Stimulated activated CD4-positive, alpha-beta T cell treated with anti-CD3 and anti-CD28 coated beads, Interleukin-2, amount 100 ng/mL, for 4 hours (primary cell): ENCODE data around the gene VDAC1.
"Not testable (repeated sequence)": the region's sequence is repeated elsewhere in the genome, so short reads cannot be mapped to it uniquely, and the experiment has no call there.

Experiments
- DNase-seq: peaks from one replicate; pipeline ENCODE4 v3.0.0-alpha.2; 2020; ENCODE audit warnings: low read depth

The VDAC1 gene

DNA sequence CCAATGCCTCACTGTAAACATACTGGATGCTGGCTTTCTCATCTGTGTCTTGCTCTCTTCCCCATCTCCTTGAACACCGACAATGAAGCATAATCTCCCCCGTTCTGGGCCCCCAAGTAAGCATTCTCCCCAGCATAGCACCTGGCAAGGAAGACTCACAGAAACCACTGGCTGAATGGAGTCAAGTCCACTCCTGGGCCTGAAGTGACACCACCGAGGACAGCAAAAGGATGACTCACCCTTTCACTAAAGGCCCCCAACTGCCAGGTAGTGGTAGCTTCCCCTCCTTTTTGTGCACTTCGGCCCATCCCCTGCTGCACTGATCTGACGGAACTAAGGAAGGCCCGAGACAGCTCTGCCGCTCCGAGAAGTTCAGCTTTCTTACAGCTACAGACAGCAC, 9.4 kb downstream of the VDAC1 start:
- no peak for DNase-seq

- no peak for DNase-seq
Measured at GRCh38 chr5:133994990-133995333, 9.8 kb downstream of the VDAC1 start.

DNA sequence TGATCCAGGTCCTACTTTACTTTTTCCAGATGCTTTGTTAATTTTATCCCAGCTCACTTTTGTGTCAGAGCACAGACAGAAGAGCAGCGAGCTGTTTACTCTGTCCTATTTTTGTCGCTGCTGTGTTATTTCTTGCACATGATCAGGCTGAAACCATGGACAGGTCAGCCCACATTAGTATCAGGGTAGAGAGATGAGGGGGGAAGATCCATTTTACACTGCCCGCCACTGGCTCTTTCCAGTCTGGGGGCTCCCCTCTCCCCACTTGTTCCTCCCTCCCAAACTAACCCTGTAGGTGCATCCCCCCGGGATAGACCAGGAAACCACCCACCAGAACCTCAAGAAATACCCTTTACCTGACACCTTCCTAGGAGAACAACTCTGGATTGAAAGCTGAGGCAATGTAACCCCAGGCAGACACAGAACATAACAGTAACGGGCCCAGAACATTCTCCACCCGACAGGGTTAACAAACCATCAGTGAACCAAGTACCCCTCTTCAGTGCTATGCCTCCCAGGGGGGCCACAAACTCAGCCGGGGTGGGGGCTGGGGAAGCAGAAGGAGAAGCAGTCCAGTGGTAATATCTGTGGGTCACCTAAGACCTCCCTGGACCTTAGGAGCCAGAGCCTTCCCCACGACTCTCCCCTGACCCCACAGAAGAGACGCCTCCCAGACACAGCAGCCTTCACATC, 10.3 kb downstream of the VDAC1 start:
- no peak for DNase-seq

- no peak for DNase-seq
Measured at GRCh38 chr5:133993185-133993936, 11.4 kb downstream of the VDAC1 start.

DNA sequence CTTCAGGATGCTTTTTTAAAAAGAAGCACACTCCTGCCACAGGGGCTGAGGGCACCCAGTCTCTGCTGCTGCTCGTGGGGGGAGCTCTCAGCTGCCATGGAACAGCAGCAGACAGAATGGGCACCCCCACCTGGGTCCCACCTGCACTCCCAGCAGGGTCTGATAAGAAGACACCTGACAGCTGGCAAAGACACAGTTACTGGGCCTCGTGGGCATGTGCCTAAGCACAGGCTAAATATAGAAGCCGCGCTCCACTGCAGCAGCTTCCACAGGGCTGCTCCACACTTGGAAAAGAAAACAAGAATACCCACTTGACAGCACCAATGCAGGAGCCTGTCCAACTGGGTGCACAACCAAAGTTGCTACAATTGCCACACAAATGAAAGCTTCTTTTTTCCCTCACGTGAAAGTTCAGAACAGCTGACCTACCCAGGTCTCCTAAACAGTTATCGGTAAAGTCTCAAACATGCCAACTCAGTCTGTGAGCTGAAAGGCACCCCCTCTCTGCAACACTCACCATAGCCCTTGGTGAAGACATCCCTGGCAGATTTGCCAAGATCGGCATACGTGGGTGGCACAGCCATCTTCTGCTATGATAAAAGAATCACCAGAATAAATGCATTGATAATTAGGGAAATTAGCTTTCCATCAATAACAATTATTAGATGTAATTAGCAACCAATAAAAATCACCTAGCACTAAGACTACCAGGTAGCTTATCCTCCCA, 12.2 kb downstream of the VDAC1 start:
- no peak for DNase-seq

DNA sequence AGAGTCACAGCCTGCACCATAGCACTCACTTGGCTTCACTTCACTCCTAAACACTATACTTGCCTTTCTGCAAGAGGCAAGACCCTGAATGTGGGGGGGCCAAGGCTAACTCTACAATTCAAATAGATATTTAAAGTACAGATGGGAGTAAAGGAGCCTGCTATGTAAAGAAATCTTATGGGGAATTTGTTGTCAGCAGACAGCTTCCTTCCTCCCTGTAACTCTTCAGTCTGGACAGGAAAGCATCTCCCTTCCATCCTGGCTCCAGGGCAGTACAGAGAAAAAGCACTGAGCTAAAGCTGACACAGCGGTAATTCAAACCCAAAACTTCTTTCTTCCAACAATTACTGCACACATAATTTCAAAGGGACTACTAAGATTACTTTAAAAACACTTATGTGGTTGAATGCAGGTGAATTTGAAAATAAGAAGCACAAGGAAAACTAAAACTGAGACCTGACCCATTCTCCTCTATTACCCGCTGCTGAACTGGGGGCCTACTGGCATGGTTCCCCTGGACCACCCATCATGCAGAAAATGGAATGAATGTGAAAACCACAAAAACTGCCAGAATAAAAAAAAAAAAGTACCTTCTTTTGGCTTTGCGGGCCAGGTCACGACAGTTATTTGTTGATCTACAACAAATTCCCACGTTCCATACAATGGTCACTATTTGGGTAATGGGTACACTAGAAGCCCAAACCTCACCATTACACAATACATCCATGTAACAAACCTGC, 13.4 kb downstream of the VDAC1 start:
- no peak for DNase-seq

DNA sequence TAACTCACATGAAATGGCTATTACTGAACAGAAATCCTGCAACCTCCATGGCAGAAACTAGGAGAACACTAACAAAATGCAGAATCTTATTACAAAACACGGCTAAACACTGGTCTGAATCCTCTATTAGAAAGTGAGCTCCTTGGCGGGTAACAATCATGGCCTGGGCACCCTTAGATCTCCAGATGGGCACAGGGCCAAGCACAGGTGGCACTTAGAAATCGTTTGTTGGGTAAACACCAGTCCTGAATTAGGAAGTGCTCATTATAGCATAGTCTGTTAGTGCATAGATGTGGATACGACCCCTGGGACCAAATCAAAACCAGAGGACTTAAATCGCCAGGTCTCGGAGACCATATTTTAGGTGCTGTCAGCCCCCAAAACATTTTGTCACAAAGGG, 14.4 kb downstream of the VDAC1 start:
- DNase-seq = no peak

- no peak for DNase-seq
Measured at GRCh38 chr5:133985540-133986180, 19.1 kb downstream of the VDAC1 start.

DNA sequence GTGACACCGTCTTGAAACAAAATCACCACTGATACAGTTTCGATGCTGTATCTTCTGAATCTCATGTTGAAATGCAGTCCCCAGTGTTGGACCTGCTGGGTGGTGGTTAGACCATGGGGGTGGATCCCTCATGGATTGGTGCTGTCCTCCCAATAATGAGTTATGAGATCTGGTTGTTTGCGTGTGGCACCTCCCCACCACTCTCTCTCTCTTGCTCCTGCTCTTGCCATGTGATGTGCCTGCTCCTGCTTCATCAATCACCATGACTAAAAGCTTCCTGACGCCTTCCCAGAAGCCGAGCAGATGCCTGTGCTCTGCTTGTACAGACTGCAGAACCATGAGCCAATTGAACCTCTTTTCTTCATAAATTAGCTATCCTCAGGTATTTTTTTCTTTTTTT, 21.1 kb downstream of the VDAC1 start:
- no peak for DNase-seq

- DNase-seq = no peak
Measured at GRCh38 chr5:133981714-133982113, 23.1 kb downstream of the VDAC1 start.

DNA sequence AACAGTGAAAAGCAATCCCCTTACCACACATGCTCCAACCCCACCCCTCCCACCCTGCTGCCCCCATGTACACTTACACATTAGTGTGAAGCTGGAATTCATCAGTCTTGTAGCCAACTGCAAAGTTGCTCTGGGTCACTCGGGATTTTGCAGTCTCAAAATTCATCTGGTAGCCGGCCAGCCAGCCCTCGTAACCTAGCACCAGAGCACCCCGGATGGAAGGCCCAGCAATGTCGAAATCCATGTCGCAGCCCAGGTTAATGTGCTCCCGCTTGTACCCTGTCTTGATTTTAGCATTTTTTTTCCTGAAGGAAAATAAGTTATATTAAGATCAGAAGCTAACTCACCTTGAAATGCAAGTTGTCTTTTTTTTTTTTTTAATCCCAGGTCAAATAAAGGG, 24.1 kb downstream of the VDAC1 start:
- no peak for DNase-seq

DNA sequence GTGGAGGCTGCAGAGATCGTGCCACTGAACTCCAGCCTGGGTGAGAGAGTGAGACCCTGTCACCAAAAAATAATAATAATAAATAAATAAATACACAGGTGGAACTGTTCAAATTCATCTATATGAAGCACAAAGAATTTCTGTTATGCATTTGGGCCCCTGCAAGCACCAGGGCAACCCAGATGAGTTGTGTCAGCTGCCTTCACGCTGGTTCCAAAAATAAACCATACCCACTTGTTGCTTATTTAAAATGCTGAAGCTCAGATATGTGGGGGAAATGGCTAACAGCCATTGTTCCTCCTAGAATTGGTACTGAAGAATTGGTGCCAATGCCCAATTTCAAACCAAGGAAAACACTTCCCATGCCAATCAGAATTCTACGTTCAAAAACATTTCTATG, 25.8 kb downstream of the VDAC1 start:
- no peak for DNase-seq

DNA sequence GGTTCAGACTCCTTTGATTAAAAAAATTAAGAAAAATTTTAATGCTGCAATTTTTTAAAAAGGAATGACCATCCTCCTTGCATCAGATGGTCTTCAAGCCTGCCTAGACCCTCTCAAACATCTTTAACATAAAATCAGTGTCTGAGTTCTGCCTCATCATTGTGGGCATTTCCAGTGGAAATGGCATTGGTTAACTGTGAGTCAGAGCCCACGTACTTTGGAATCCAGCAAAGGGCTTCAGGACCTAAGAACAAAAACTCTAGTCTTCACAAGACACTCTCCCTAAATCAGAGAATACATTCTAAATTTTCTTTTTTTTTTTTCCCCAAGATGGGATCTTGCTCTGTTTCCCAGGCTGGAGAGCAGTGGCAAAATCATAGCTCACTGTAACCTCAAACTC, 26.9 kb downstream of the VDAC1 start:
- DNase-seq = no peak

- DNase-seq = no peak
Measured at GRCh38 chr5:133977161-133977787, 27.5 kb downstream of the VDAC1 start.

DNA sequence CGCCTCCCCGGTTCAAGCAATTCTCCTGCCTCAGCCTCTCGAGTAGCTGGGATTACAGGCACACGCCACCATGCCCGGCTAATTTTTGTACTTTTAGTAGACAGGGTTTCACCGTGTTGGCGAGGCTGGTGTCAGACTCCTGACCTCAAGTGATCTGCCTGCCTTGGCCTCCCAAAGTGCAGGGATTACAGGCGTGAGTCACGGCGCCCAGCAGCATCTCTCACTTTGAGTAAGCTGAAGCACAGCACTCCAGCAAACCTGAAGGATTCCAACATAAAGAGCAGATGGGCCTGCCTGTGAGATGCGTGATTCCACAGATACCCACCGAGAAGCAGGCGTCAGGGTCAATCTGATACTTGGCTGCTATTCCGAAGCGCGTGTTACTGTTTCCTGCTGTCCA, 29.2 kb downstream of the VDAC1 start:
- not testable (repeated sequence) for DNase-seq

DNA sequence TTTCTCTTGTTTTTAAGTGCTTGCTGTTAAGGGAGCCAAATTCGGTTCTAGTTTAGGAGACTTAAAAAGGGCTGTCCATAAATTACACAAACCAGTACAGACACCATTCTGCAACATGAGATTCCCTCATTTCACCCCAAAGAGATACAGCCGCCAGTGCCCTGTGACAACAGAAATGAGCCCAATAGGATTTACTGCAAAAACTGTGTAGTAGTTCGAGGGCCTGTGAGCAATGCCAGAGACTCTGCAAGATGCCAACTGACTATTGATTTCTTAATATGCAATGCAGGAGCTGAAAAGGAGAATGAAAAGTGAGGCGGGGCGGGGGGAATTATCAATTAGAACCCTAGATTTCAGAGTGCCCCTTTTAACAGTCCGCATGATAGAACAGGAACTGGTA, 30.6 kb downstream of the VDAC1 start:
- no peak for DNase-seq

- no peak for DNase-seq
Measured at GRCh38 chr5:133970325-133970909, 34.4 kb downstream of the VDAC1 start.

DNA sequence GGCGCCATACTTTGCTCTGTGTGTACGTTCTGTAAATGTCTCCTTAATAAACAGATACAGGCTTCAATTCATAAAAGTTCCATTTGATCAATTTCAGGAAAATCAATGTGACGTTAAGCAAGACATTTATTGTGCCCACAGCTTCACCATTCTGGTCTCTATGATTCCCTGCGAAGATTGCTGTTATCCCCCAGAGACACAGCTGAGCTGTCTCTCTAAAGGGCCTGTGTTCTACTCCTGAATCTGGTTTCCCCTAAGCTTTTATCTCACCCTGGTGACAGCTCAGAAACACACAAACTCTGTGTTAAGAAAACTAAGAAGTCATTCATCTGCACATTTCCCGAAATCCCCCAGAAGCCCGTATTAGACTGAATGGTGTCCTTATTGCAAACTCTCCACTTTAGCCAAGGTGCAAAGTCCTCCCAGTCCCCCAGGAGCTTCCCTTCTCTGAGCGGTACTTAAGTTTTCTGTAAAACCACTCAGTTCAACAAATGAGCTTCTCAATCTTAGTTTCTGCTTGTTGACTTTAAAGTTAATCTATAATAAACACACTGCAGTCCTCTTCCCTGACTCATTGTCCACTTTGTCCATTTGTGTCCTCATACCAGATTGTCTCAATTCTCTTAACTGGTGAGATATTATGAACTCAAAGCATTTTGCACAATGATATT, 35.0 kb downstream of the VDAC1 start:
- DNase-seq = no peak

DNA sequence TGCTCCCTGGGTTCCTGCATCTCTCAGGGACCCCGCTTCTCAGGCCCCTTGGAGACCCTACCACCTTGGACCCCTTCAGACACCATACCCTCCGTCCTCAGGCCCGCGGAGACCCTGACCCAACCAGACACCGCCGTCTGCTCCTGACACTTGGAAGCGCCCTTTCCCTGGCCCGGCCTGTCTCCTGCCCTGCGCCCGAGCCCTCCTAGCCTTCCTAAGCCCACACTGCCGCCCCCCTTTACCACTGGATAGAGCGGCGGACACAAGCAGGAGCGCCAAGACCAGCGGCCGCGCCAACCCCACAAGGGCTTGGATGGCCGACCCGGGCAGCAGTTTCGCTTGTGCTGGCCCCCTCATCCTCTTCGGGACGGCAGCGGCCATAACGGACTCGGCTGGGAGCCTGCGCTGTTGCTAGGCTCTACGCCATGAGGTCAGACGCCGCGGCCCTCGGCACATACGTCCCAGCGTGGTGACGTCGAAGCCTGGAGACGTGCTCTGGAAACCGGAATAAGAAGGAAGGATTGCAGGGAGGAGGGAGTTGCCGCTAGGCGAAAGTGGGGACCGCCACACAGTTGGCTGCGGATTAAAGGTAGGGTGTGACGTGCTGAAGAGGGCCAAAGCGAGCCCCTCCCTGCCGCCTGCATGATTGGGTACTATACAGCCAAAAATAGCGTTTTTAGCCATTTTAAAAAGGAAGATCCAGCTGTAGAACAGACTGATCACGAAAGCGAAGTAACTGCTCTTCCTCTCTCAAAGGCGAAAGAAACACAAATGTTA, 36.4 kb downstream of the VDAC1 start, which contains the start of gene C5orf15:
Gene C5orf15, minus strand, starts transcription at position 422 of the 777 bp plus-strand sequence. Its CDS starts 41 bp downstream, at position 381.
- DNase-seq = peak; percentile 84
